Stimulated activated naive CD8-positive, alpha-beta T cell treated with anti-CD3 and anti-CD28 coated beads, Interleukin-15, Interleukin-2, amounts not matched to agents 100 U/mL and 50 U/mL, for 24 hours (primary cell): ENCODE data around the gene ZNF625.

Experiments
- ATAC-seq: fragments of 150-1000 bp; cut with Tn5 transposase; one replicate; pipeline ENCODE4 v1.10.0; 2021
- DNase-seq: peaks from one replicate; pipeline ENCODE4 v3.0.0; 2021

ZNF625 gene

DNA sequence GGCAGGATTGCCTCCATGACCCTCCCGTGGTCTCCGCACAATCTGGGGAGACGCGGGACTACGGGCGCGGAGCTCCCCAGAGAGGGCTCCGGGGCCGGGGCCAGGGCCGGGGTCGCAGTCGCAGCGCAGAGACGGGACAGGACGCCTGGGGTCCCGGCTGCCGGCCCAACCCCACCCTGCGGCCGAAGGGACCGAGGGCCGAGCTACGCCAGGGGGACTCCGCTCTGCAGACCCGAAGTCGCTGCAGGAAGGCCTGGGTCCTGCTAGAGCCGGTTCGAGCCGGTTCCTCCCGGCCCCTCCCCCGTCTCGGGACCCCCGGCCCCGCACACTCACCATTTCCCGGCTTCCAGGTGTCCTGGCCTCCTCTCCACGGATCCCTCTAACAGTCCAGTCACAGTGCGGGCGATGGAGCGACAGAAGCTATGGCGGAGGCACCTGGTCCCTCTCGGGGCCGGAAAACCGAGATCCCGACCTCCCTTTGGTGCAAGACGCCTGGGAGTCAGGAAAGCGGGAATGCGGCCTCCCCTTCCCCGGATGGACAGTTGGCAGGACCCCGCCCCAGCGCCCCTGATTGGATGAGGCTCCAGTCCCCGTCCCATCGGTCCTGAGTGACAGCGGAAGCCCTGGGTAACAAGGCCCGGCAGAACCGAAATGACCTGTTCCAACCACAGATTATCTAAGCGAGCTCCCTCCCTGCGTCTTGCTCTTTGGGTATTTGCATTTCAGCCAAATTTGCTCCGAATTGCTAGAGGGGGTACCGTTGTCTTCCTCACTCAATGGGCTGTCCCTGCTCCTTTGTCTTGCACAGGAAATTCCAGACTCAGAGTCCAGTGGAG, at the start of gene ZNF625:
ZNF625 (minus strand) TSS at position 512 of the 836 bp plus-strand sequence; CDS start at position 336, 176 bp downstream.
- peak; percentile 85 for ATAC-seq
- peak; percentile 65 for DNase-seq

DNA sequence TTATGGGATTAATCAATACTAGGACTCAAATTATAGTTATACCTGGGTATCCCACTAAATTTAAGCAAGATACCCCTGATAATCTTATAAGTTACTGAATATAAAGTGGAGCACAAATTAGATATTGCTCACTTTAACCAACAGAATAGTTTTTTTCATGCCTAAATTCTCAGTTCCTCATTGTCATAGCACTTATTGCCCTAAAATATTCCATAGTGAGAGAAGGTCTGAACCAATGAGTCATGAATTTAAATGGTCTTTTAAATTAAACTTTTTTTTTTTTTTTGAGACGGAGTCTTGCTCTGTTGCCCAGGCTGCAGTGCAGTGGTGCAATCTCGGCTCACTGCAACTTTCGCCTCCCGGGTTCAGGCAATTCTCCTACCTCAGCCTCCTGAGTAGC, 48.8 kb upstream of the ZNF625 start:
- no peak for ATAC-seq
- DNase-seq = no peak

DNA sequence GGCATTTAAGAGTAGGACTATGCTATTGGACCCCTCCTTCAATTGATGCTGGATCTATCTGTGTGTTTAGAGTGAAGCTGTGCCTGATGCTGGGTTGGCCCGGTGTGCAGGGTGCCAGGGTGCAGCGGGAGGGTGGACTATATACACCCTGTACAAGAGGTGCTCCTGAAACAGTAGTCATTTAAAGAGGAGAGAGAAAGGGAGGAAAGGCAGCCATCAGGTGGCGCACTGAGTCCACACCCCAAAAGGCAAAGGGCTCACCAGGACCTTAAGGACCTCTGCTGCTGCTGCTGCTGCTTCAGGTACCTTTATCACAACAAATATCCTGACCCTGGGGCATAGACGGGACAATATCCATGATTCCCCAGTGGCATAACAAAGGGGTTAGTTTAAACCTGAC, 45.7 kb upstream of the ZNF625 start:
- DNase-seq (peak; percentile 60), ATAC-seq (peak; percentile 88)

DNA sequence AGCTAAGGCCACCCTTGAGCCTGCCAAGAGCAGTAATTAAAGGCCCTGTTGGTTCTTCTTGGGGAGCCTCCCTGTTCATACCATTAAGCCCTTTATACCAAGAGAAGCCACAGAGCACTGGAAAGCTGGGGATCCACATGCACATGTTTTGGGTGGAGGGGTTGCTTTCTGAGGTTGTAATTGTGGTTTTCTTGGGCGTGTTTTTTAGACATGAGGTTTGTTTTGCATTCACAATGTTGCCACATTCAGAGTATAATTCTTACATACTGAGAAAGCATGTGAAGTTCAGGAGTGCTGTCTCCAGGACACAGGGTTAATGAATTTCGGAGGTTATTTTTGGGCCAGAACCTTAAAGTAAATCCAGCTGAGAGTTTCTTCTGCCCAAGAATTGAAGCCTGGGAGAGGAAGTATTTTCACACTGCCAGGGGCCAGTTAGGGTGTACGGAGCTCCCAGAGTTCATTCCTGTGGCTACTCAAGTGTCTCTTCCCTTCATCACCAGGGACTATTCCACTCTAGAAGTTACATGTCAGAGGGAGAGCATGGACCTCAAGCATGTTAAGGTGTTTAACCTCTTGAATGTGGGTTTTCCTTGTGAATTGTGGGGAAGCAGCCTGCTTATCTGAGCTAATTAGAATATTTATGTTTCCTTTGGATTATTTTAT, 43.4 kb upstream of the ZNF625 start:
- DNase-seq = no peak

DNA sequence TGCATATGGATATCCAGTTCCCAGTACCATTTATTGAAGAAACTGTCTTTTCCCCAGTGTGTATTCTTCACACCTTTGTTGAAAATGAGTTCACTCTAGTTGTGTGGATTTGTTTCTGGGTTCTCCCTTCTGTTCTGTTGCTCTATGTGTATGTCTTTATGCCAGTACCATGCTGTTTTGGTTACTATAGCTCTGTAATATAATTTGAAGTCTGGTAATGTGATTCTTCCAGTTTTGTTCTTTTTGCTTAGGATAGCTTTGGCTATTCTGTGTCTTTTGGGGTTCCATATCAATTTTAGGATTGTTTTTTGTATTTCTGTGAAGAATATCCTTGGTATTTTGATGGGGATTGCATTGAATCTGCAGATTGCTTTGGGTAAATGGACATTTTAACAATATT, 41.6 kb upstream of the ZNF625 start:
- ATAC-seq (no peak), DNase-seq (no peak)

More for the DNA sequence above, 43.4 kb upstream of the ZNF625 start:
- ATAC-seq = no peak

DNA sequence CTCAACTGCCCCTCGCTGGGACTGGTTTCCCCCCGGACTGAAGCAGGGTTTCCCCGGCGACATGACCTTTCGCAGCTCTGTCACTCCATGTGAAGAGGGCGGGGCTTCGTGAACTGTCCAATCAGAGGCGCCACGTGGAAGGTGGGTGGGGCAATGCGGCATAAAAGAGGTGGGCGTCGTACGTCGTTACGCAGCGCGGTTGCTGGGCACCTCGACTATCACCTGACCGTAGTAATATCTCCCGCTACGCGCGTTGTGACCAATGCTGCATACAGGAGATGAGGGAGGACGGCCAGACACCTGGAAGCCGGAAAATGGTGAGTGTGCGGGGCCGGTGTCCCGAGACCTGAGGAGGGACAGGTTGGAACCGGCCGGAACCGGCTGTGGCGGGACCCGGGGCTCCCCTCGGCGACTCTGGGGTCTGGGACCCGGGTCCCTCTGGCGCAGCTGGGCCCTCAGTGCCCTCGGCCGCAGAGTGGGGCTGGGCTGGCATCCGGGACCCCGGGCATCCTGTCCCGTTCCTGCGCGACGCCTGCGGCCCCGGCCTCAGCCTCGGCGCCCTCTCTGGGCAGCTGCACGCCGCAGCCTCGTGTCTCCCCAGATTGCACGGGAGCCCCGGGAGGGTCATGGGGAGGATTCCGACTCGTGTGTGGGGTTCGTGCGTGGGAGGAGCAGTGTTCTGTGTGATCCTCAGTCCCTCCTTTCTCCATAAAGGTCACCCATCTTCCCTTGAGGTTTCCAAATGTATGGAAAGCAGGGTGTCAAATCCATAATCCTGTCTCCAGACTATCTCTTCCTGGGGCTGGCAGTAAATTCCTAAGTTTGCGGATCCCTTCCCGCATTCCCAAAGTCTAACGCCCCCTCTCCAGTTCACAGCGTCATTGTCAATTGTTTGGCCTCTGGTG, 38.5 kb upstream of the ZNF625 start:
- DNase-seq (peak; percentile 80), ATAC-seq (peak; percentile 79)

DNA sequence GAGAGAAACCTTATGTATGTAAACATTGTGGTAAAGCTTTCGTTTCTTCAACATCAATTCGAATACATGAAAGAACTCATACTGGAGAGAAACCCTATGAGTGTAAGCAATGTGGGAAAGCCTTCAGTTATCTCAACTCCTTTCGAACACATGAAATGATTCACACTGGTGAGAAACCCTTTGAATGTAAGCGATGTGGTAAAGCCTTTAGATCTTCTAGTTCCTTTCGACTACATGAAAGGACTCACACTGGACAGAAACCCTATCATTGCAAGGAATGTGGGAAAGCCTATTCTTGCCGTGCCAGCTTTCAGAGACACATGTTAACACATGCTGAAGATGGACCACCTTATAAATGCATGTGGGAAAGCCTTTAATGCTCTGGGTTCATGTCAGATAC, 31.1 kb upstream of the ZNF625 start:
- no peak for DNase-seq
- no peak for ATAC-seq

DNA sequence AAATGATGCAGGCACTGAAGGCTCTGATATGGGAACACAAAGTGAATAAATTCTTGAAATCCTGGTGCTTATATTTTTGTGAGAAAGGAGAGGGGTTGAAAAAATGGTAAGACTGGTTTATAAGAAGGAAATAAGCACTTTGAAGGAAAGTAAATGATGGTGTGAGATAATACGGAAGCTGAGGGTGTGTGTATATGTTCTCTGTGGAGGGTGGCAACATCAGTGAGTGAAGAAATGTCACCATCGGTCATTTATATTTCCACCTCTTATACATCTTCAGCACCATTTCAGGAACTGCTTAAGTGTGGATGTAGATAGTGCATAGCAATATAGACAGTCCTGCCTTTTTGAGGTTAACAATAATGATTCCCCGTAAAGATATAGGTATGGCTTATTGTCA, 23.8 kb upstream of the ZNF625 start:
- no peak for ATAC-seq

DNA sequence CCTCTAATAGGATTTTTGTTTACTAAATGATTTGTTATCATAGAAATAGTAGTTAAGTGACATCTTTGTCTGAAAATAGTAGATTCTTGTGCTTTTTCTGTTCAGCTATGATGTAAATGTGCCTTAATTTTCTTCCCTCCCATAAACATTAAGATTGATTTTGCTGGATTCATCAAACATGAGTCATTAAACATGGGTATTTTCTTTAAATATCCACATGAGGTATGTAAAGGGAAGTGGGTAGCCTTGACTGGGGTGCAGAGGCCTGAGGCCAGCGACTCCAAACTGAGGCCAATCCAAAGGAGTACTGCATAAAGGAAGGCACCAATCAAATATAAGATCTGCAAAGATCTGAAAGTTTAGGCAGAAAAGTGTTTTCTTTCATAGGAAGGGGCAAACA, 10.1 kb upstream of the ZNF625 start:
- DNase-seq (no peak), ATAC-seq (no peak)

More for the DNA sequence above, 23.8 kb upstream of the ZNF625 start:
- DNase-seq = no peak

DNA sequence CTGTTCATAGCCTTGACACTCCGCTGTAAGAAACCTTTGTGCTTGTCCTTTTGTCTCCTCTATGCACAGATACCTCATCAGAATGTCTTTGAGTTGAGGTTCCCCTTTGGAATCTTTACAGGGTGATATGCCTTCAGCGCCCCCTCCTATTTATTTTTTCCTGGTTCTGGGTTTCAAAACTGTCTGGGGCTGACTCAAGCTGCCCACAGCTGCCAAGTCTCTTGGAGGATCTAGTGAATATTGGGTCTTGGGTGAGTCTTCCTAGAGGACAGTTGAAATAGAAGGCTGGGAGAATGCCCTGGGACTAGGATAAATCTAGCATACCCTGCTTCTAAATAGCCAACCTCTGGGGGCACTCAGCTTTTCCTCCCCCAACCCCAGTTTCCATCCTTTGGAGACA, 7.3 kb upstream of the ZNF625 start:
- no peak for DNase-seq

DNA sequence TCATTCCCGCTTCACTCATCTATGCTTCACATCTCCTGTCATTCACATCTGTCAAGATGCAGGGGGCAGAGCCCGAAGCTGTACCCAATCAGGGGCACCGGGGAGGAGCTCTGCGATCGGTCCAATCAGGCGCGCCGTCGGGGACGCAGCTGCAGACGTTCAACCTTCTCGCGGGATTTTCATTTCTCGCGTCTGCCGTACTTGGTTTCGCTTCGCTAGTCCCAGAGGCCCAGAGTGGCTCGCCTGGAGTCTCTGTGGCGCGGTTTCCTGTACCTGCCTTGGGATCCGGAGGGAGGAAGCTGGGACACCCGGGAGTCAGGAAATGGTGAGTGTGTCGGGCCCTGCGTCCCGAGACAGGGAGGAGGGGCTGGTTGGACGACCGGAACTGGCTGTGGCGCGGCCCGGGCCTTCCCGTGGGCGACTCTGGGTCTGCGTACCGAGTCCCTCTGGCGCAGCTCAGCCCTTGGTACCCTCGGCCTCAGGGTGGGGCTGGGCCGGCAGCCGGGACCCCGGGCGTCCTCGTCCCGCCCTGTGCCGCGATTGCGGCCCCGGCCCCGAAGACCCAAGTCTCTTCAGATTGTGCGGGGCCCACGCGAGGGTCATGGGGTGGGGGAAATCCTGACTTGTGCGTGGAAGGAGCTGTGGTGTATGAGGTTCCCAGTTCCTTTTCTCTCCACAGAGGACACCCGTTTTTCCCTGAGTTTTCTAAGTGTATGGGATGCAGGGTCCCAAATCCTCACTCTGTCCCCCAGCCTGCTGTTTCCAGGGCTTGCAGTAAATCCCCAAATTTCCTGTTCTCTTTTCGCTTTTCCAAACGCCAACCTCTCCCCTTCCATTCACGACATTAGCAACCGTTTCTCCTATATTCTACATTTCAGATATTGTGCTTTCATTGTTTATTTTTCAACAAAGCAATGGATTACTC, 6.6 kb upstream of the ZNF625 start, which contains the start of gene ZNF136:
ZNF136 (plus strand) TSS at position 215 of the 925 bp plus-strand sequence; CDS start at position 323, 108 bp downstream.
- ATAC-seq (peak; percentile 99), DNase-seq (peak; percentile 91)

More for the DNA sequence above, 7.3 kb upstream of the ZNF625 start:
- ATAC-seq = no peak

DNA sequence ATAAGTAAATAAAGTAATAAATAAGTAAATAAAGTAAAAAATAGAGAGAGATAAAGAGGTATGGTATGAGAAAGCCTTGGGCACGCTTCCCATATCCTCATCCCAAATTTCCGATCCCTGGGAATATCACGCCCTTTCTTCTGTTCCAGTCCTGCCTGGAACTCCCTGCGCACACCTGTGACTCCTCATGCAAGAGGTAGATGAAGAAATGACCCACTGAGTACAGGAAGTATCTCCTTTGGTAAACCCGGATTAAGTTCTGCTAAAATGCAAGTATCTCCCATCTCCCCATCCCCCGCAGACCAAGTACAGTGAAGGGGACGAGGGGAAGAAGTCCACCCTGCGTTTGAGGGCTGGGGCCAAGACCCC, 6.0 kb upstream of the ZNF625 start:
- ATAC-seq (no peak), DNase-seq (no peak)

DNA sequence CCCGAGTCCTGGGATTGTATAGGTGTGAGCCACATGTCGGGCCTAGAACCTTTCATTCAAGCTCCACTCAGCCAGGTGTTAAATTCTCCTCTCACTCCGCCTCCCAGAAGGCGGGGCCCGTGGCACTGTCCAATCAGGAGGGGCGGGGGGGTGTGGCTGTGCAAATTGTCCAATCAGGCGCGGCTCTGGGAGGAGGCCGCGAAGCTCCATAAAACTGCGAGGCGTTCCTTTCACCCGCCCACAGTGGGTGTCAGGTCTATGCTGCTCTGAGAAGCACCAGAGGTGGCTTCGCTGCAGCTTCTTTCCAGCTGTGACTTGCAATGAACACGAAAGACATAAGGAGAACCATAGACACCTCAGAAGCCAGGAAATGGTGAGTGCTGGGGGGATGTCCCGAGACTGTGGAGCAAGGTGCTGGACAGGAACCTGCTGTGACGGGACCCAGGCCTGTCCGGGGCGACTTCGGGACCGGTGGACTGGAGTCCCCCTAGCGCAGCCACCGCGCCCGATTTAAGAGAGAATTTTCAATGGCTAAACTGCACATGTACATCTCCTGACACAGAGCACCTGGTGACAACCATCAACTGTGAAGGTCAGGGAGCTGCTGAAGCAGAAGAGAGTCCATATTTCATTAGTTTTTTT, 3.4 kb upstream of the ZNF625 start:
- ATAC-seq (no peak), DNase-seq (peak; percentile 28)

DNA sequence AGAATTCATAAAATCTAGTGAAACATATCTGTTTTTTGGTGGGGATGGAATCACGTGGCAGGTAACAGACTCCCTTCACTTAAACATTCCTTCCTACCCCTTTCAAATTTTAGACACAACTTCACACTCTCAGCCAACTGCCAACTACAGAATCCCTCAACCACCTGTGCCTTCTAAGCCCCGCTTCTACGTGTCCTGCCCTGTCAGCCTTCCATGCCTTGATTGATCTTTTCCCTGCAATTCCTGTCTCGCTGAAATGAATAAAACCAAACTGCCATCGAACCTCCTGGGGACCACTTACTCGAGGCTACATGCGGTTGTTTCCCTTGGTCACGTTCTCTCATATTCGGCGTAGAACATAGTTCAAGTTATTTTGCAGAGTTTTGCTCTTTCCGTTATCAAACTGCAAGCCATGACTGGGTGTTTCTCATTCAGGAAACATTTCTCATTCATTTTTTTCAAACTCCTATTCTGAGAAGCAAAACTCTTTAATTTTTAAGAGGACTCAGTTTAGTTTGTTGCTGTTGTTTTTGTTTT, 1.1 kb downstream of the ZNF625 start:
- DNase-seq (no peak), ATAC-seq (no peak)

DNA sequence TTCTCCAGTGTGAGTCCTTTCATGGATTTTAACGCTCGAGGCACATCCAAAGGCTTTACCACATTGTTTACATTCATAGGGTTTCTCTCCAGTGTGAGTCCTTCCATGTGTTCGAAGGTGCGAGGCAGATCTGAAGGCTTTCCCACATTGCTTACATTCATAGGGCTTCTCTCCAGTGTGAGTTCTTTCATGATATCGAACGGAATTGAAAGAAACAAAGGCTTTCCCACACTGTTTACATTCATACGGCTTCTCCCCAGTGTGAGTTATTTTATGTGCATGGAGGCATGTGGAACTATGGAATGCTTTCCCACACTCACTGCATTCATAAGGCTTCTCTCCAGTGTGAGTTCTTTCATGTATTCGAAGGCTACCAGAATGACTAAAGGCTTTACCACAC, 11.2 kb downstream of the ZNF625 start:
- no peak for DNase-seq

DNA sequence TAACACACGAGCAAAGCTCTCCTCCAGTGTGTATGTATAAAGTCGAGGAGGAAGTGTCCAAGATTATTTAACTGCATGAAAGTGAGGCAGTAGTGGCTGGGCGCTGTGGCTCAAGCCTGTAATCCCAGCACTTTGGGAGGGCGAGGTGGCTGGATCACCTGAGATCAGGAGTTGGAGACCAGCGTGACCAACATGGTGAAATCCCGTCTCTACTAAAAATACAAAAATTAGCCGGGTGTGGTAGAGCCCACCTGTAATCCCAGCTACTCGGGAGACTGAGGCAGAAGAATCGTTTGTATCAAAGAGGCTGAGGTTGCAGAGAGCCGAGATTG, 15.2 kb downstream of the ZNF625 start:
- DNase-seq (no peak), ATAC-seq (no peak)

More for the DNA sequence above, 11.2 kb downstream of the ZNF625 start:
- ATAC-seq = no peak

DNA sequence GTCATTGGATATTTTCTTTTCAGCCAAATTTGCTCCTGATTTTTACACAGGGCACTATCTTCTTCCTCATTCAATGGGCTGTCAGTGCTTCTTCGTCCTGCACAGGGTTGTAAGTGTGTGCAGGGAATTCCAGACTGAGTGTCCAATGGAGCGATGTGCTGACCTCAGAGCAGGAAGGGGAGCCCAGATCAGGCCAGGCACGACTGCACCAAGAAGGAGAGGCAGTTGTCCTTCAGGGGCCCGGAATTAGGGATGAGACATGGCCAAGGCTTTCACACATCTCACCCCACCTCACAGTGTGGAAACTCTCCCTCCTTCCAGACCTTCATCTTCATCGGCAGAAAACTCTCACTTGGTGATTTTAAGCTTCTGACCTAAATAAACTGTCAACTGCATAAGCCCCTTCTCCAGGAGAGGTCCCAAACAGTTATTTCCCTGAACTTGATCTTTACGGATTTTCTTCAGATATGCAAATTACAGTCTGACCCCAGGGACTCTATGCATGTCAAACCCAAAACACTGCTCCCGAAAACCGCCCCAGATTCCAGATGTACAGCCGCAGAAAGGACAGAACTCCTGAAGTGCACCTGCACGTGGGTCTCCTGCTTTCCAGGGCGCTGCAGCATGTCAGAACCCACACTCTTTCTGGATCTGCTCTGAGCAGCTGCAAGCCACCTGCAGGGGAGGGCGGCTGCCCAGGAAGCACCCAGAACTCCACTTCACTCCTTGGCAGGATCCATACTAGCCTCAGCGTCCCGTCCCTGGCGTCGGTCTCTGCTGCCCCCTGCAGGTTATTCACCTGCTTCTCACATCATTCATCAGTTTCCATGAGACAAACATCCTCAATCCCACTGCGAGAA, 15.8 kb downstream of the ZNF625 start:
- ATAC-seq (peak; percentile 76), DNase-seq (peak; percentile 89)

DNA sequence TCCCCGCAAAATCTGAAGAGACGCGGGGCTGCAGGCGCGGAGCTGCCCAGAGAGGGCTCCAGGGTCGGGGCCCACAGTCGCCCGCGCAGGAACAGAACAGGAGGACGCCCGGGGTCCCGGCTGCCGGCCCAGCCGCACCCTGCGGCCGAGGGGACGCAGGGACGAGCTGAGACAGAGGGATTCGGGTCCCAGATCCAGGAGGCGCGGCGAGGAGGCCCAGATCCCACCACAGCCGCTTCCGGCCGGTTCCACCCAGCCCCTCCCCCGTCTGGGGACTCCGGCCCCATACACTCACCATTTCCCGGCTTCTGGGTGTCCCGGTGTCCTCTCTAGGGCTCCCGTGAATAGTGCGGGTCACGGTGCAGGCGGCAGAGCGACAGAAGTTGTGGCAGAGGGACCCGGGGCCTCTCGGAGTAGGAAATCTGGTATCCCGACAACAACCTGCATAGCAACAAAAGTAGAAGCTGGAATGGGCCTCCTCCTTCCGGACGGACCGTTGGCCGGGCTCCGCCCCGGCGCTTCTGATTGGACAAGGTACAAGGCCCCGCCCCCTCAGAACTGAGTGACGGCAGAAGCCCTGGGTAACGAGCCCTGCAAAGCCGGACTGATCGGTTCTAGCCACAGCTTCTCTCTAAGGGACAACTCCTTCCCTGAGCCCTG, 16.5 kb downstream of the ZNF625 start, which contains the start of gene ZNF20:
ZNF20 (minus strand) TSS at position 466 of the 660 bp plus-strand sequence; CDS start at position 298, 168 bp downstream.
- peak; percentile 92 for ATAC-seq
- peak; percentile 95 for DNase-seq

DNA sequence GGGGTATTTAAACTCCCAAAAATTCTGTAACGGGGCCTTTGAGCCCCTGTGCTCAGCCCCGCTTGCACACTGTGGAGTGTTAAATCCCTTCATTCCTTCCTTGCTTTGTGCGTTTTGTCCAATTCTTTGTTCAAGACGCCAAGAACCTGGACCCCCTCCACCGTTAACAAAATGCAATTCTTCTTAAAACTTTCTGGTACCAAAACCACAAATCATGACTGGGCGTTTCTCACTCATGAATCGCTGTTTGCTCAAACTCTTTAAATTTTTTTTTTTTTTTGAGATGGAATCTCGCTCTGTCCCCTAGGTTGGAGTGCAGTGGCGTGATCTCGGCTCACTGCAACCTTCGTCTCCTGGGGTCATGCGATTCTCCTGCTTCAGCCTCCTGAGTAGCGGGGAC, 17.3 kb downstream of the ZNF625 start:
- ATAC-seq = no peak
- no peak for DNase-seq
